Central memory CD4-positive, alpha-beta T cell (primary cell): Measurements from ENCODE around the gene TRIM4.
A peak's percentile ranks its signal among the peaks of the same experiment; 100 is the strongest.
"Not testable (repeated sequence)": the region's sequence is repeated elsewhere in the genome, so short reads cannot be mapped to it uniquely, and the experiment has no call there.

Experiments used
- DNase-seq: peaks from one replicate; pipeline ENCODE4 v3.0.0; 2022
- total RNA-seq, 3 experiments: gene quantifications; one replicate each; lab custom pipeline; 2026; lab: John Stamatoyannopoulos, UW

TRIM4 gene, protein sequence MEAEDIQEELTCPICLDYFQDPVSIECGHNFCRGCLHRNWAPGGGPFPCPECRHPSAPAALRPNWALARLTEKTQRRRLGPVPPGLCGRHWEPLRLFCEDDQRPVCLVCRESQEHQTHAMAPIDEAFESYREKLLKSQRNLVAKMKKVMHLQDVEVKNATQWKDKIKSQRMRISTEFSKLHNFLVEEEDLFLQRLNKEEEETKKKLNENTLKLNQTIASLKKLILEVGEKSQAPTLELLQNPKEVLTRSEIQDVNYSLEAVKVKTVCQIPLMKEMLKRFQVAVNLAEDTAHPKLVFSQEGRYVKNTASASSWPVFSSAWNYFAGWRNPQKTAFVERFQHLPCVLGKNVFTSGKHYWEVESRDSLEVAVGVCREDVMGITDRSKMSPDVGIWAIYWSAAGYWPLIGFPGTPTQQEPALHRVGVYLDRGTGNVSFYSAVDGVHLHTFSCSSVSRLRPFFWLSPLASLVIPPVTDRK
- 50.7 to 86.5 (median 51.3) reads per million in 3 experiments for total RNA-seq

DNA sequence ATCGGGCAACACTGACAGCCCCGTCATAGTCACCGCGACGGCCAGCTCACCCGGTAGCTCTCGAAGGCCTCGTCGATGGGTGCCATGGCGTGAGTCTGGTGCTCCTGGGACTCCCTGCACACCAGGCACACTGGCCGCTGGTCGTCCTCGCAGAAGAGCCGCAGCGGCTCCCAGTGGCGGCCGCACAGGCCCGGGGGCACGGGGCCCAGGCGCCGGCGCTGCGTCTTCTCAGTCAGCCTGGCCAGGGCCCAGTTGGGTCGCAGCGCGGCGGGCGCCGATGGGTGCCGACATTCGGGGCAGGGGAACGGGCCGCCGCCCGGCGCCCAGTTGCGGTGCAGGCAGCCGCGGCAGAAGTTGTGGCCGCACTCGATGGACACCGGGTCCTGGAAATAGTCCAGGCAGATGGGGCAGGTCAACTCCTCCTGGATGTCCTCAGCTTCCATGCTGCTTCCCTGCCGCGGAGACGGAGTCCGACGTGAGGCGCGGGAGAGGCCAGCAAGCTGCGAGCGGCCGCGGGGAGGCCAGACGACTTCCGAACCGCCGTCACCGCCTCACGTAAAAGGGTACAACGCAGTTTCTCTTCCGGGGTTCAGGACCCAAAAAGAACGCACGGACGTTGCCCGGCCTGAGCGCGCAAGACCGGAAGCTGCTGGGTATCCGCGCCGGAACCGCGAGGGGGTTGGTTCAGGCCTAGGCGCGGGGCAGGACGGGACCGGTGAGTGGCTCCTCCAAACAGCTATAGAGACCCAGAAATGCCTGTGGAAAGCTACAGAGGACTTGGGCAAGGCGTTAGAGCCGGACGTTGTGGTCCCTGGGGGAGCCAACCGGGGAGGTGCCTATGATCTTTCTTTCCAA lies at the start of gene TRIM4:
TRIM4 (minus strand) TSS at position 572 of the 855 bp plus-strand sequence; CDS start at position 443, 129 bp downstream.
- peak; percentile 89 for DNase-seq

DNA sequence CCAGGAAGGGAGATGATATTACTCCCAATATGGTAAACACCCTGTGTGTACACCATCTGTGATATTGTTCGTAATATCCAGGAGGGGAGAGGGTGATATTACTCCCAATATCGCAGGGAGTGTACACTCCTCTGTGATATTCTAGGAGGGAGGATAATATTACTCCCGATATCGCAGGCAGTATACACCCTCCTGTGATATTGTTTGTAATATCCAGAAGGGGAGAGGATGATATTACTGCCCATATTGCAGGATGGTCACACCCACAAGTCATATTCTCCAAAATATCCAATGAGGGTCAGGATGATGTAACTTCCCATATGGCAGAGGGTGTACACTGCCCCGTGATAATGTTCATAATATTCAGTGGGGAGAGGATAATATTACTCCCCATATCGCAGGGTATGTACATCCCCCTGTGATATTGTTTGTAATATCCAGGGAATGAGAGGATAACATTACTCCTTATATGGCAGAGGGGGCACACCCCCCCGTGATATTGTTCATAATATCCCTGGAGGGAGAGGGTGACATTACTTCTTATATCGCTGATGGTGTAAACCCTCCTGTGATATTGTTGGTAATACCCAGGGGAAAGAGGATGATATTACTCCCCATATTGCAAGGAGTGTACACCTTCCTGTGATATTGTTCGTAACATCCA lies 39.4 kb upstream of the TRIM4 start:
- no peak for DNase-seq

DNA sequence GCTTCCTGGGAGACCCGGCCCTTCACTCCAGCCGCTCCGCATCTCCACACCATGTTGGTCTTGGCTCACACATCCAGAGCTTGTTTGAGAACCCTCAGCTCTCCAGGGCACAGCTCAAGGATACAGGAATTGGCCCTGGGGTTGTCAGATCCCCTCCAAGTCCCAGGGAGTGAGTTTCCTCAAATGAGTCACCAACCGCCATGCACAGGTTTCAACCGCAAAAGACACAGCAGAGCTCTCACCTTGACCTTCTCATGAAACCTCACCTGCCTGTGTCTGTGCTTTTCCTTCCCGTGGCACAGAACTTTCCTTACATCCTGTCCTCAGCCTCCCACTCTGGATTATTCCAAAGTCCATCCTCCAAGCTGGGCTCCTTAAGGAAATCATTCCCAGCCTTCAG lies 35.9 kb upstream of the TRIM4 start:
- no peak for DNase-seq

DNA sequence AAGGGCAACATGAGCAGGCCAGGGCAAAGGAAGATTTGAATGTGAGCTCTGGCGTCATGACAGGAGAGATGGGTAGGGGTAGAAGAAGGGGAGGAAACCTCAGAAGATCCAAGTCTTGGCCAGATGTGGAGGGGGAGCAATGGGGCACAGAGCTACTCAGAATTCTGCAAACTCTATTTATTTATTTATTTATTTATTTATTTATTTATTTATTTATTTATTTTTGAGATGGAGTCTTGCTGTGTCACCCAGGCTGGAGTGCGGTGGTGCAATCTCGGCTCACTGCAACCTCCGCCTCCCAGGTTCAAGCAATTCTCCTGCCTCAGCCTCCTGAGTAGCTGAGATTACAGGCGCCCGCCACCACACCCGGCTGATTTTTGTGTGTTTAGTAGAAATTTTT lies 35.3 kb upstream of the TRIM4 start:
- DNase-seq, result not testable (repeated sequence)

DNA sequence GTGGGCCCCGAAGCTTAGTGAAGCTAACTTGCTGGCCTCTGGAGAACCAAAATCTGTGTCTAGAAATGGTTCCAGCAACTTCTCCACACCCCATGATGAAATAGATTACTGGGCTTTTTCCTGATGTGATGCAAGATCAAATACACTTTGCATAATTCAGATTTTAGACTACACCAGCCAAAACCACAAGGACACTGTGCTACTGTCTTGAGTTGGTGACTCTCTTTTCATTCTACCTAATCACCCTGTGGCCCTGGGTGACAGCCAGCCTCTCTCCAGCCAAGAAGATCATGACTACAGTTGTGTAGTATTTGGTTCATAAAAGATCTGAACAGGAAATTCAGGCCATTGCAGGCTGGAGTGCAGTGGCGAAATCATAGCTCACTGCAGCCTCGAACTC lies 34.3 kb upstream of the TRIM4 start:
- DNase-seq, result no peak

DNA sequence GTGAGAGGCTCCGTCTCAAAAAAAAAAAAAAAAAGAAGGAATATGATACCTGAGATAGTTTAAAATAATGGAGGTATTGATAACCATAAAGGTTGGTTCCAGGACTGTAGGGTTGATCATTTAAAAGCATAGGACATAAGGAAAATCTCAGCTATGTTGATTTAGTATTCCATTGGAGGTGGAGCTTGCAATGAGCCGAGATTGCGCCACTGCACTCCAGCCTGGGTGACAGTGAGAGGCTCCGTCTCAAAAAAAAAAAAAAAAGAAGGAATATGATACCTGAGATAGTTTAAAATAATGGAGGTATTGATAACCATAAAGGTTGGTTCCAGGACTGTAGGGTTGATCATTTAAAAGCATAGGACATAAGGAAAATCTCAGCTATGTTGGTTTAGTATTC lies 33.3 kb upstream of the TRIM4 start:
- not testable (repeated sequence) for DNase-seq

DNA sequence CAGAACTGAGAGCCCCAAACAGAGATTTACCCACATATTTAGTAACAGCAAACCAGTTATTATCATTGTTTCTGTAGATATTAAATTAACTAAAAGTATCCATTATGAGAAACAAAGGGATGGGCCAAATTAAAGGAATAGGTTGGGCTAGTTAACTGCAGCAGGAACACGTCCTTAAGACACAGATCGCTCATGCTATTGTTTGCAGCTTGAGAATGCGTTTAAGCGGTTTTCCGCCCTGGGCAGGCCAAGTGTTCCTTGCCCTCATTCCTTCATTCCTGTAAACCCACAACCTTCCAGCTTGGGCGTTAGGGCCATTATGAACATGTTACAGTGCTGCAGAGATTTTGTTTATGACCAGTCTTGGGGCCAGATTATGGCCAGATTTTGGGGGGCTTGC lies 31.5 kb upstream of the TRIM4 start:
- DNase-seq, result not testable (repeated sequence)

DNA sequence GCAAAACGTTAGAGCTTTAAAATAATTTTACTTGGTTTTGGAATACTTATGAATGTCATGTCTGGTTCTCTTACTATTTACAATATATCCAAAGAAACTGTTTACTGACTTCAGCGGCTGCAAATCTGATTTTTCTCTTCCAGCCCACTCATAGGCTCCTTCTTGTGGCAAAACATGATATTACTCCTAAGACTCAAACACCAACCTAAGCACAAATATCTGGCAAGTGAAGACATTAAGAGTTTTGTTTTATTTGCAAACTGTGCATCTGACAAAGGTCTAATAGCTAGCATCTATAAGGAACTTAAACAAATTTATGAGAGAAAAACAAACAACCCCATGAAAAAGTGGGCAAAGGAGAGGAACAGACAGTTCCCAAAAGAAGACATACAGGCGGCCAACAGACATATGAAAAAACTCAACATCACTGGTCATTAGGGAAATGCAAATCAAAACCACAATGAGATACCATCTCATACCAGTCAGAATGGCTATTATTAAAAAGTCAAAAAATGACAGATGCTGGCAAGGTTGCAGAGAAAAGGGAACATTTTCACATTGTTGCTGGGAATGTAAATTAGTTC lies 30.4 kb upstream of the TRIM4 start:
- no peak for DNase-seq

DNA sequence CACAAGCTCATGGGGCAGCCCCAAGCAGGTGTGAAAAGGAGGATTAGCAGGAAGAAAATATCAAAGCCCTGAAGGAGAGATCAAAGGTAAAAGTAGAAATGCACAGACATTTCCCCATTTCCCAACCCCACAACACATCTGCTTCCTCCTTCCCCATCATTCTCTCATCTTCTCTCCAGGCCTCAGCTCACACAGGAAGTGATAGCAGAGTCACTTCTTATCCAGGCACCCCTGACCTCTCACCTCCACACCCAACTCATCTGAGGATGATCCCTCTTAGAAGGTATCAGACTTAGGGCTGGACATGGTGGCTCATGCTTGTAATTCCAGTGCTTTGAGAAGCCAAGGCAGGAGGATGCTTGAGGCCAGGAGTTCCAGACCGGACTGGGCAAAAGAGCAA lies 28.3 kb upstream of the TRIM4 start:
- no peak for DNase-seq

DNA sequence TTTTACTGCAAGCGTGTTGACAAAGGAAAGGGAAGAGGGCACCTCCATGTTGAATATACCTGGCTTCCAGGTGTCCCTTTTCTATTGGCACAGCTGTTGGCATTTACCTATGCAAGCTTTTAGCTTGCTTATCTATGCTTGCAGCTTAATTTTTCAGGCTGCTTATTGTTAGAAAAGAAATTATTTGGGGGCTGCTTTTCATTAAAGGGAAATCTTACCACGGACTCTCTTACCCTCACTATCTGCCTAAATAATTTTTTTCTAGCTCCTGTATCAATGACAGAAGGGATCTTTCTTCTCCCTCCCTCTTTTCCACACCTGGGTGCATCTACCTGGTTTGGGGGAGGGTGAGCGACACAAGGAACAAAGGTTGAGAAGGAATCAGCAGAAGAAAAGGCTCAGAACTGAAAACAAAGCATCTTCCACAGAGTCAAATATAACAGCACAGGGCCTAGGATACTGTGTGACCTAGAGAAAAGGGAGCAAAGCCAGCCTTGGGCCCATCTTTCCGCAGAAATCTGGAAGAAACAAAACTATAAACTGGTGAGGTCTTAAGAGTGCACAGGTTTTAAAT lies 25.3 kb upstream of the TRIM4 start:
- no peak for DNase-seq

DNA sequence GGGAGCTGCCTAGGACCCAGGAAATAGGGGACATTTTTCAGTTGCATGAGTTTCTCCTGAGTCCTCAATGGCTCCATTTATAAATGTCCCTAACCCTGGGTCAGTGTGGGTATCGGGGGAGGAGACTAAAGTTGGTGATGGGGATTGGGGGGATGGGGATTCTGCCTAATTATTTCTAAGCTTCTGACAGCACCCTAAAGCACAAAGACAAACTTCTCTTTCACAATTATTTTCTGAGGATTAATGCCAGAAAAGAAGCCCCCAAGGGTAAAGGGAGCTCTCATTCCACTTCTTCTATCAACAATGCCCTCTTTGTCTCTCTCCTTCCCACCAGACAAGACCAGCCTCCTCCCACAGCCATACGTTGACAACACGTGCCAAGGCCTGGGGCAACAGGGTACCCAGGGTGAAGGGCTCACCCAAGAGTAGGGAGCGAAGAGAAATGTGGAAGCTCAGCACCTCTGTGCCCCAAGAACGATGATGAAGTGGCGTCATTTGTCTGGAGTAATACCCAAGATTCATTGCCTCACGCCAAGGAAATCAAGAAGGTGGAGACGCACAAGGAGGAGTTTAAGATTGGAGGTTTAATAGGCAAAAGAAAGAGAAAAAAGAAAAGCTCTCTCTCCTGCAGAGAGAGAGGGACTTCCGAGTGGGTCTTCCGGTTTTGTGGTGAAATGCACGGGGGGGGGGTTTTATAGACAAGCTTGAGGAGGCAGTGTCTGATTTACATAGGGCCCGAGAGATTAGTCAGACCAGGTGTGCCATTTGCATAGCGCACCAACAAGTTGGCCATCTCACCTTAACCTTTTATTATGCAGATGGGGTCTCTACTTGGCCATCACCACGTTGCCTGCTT lies 24.5 kb upstream of the TRIM4 start:
- no peak for DNase-seq

DNA sequence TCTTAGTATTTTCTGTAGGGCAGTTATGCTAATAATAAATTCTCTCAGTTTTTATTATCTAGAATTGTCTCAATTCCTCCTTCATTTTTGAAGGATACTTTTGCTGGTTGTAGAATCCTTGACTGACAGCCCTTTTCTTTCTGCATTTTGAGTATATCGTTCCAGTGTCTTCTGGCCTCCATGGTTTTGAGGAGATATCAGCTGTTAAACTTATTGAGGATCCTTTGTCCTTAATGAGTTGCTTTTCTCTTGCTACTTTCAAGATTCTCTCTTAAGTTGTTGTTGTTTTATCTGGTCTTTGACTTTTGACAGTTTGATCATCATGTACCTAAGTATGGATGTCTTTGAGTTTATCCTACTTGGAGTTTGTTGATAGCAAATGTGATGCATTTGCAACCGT lies 19.0 kb upstream of the TRIM4 start:
- no peak for DNase-seq

DNA sequence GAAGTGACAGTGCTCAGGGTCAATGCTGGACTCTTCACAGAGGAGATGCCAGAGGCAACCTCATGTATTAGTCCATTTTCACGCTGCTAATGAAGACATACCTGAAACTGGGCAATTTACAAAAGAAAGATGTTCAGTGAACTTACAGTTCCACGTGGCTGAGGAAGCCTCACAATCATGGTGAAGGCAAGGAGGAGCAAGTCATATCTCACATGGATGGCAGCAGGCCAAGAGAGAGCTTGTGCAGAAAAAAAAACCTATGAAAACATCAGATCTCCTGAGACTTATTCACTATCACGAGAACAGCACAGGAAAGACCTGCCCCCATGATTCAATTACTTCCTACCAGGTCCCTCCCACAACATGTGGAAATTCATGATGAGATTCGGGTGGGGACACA lies 15.7 kb upstream of the TRIM4 start:
- DNase-seq, result not testable (repeated sequence)

DNA sequence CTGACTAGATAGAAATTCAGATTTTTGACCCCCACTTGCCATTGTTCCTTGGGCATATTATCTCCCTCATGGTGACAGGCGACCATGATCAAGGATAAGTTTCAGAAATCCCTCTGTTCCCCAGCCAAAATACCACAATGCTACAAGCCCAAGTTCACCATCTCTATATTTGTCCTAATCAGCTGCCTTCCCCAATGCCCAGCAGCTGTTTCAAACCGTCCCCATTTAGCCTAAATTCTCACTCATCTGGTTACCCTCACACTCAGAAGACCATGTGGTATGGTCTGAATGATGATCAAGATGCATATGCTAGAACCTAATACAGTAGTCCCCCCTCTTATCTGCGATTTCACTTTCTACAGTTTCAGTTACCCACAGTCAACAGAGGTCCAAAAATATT lies 11.0 kb upstream of the TRIM4 start:
- no peak for DNase-seq

DNA sequence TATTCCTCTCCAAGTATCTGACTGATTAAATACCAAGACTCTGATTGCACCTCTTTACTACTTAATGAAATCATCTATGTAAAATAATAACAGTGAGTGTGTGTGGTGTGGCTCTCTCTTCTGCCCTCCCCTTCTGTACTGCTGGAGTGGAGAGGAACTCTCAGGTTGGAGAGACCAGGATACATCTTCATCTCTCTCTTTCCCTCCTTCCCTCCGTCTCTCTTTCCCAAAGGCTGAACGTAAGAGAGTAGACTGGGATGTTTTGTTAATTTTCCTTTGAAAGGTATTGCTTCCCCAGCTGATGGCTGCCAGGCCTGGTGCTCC lies 10.4 kb upstream of the TRIM4 start:
- DNase-seq, result no peak

DNA sequence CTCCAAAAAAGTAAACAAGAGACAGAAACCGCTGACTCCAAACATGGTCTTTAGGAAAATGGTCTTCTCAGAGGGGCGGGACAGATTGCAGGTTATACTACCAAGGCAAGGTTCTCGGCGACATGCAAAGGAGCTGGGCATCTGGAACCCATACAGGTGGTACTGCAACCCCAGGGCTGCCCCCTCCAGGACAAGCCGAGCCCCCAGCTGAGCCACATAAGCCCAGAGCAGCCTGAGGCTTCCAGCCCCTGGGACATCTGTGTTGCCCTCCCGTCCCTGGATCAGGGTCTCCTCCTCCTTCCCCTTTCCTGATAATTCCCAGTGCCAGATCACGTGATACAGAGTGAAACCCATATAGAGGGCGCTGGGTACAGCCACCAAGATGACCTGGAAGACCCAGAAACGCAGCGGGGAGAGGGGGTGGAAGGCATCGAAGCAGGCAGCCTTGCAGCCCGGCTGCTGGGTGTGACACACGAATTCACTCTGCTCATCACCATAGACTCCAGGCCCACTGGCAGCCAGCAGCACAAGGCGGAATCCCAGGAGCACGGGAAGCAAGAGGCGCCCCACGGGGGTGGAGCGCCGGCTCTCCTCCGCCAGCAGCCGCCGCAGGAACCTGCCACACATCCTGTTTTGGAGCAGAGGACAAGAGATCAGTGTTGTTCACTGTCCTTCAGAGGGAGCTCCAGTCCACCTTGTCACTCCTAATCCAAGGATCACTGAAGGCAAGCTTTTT lies 9.8 kb upstream of the TRIM4 start, which contains the start of gene GJC3:
GJC3 (minus strand) TSS at position 627 of the 736 bp plus-strand sequence; CDS start at position 627, 0 bp downstream.
- DNase-seq, result peak; percentile 36

DNA sequence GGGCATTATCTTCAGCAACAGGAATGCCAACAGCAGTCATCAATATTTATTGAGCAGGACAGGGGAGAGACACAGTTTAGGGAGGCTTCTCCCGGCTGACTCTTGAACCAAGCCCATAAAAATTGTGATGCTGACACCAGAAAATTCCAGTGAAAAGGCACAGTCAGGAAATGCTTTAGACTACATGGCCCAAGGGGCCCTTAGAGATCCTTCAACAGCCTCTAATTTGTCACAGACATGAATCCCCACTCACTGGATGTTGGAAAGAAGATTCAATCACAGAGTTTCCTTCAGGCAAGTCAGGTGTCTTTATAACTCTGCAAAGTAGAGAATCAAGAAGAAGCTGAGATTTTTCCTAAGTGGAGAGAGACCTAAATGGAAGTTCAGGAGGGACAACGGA lies 8.9 kb upstream of the TRIM4 start:
- DNase-seq, result no peak

DNA sequence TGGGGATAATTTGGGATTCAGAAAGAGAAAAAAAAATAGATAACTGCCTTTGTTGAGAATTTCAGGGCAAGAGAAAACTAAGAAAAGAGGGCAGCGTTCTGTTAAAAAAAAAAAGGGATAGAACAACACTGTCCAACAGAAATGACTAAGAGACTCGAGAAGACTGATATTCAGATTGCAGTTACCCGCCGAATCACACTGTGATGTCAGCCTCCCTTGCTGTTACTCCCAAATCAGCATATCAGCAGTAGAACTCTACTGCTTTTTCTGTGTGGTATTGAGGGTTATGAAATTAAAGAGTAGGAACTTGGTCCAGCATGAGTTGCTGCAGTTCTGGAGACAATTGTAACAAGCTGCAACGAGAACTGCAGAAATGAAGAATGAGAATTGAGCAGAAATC lies 8.2 kb upstream of the TRIM4 start:
- DNase-seq, result no peak

DNA sequence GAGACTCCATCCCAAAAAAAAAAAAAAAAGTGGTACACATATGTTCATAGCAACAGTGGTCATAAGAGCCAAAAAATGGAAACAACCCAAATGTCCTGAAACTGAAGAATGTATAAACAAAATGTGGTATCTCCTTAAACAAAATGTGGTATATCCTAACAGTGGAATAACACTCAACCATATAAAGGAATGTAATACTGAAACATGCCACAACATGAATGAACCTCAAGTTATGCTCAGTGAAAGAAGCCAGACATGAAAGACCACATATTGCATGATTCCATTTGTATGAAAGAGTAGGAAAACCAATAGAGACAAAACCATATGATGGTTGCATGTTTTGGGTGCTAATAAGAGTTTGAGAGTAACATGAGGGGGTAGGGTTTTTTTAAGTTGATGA lies 7.0 kb upstream of the TRIM4 start:
- DNase-seq, result no peak

DNA sequence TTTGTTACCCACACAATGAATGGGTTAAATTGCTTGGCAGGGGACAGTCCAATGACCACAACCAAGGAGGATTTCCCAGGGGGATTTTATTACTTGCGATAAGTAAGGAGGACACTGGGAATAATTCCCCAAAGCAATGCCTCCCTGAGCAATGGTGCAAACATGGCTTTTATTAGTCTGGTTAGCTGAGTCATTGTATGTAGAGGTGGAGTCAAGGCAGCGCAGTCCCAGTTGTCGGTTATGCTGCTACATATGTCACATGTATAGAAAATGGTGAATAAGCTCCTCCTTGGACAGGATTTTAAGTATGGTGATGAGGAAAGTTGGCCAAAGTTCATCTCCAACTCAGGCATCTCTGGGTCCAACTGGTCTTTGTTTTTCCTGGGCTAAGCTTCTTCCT lies 3.9 kb upstream of the TRIM4 start:
- no peak for DNase-seq

DNA sequence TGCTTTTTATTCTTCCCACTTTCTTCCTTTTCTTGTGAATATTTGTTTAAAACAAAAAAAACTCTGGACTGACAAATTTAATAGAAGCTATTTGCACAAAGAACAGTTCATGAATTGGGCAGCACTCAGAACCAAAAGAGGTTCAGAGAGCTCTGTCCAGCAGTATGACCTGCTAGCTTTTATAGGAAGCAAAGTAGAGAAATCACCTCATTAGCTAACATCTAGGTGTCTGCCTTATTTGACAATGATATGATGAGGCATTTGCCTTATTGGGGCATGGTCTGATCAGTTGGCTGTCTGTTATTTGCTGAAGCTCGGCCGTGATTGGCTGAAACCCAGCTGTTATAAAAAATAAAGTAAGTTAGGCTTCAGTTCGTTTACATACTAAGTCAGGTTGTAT lies 819 bp upstream of the TRIM4 start:
- no peak for DNase-seq
